Endothelial cell of umbilical vein (primary cell): ENCODE measurements around the gene GRID2. TPM values are rescaled to one million over a fixed set of nuclear protein-coding genes. Genes with fewer than 3 reads are reported as not detected.

Source experiments
- BruUV-seq: library from RNA; stranded (reverse); fragments of 400-500 nt; replicated peaks from 2 replicates; lab custom pipeline; 2021; lab: Mats Ljungman, UMichigan
- CTCF ChIA-PET: fragments of 300-600, 350-600 bp; sonication (Branson Sonifier 250); formaldehyde crosslinking; loops from one replicate; lab custom pipeline; 2021; ENCODE audit warnings: antibody characterized with exemption, inconsistent platforms; lab: Charles Lee
- POLR2A ChIA-PET: fragments of 300-600, 350-600 bp; sonication (Branson Sonifier 250); formaldehyde crosslinking; loops from one replicate; lab custom pipeline; 2021; ENCODE audit warnings: antibody characterized with exemption, inconsistent platforms; lab: Charles Lee
- DNase-seq: peaks from one replicate; pipeline ENCODE4 v3.0.0-alpha.2; 2011; ENCODE audit warnings: low read depth, low spot score
- FAIRE-seq: peaks from 2 replicates; lab custom pipeline; 2011; peaks lifted over from hg19 to GRCh38; lab: Jason Lieb, UNC
- H2AFZ ChIP-seq: 2 replicates; pipeline ENCODE4 v1.6.0; 2012; ENCODE audit warnings: low read depth, low read length, control low read depth, inconsistent platforms
- H3K27ac ChIP-seq: 2 replicates; pipeline ENCODE4 v1.5.1; 2011; ENCODE audit warnings: low read depth, mild to moderate bottlenecking, control low read depth, low read length, moderate library complexity; ENCODE audit not compliant: insufficient read depth
- H3K27me3 ChIP-seq, 2 experiments: 2 replicates each; pipeline versions ENCODE4 v1.6.0 to v1.6.1; 2011; ENCODE audit warnings: low read length in 2 of 2, mixed read lengths in 1 of 2; ENCODE audit not compliant: control insufficient read depth in 2 of 2, insufficient read depth in 2 of 2
- H3K36me3 ChIP-seq, 2 experiments: 2 replicates in 1 of 2; 3 replicates in 1 of 2; pipeline ENCODE4 v1.5.1; 2011; ENCODE audit warnings: low read length in 2 of 2, mild to moderate bottlenecking in 1 of 2, moderate library complexity in 1 of 2; ENCODE audit not compliant: control insufficient read depth in 2 of 2, insufficient read depth in 2 of 2; ENCODE audit errors: extremely low read depth in 1 of 2
- H3K4me1 ChIP-seq: 3 replicates; pipeline ENCODE4 v1.5.1; 2011; ENCODE audit warnings: mild to moderate bottlenecking, low read length; ENCODE audit not compliant: control insufficient read depth, insufficient read depth; ENCODE audit errors: extremely low read depth
- H3K4me2 ChIP-seq: 2 replicates; pipeline ENCODE4 v1.6.1; 2011; ENCODE audit warnings: low read length, control low read depth, mixed read lengths; ENCODE audit not compliant: insufficient read depth
- H3K4me3 ChIP-seq, 3 experiments: fragments of 200-600 bp in 1 of 3; sonication (generic), shearing (Covaris generic) in 1 of 3; replicated peaks in 1 of 3; 2 replicates each; pipeline ENCODE4 v1.5.1; 2011 to 2016; ENCODE audit warnings: control low read depth in 3 of 3, low read length in 3 of 3, mild to moderate bottlenecking in 2 of 3, inconsistent platforms in 1 of 3, low read depth in 1 of 3, moderate library complexity in 1 of 3; ENCODE audit not compliant: insufficient read depth in 1 of 3
- H3K79me2 ChIP-seq: 2 replicates; pipeline ENCODE4 v1.6.0; 2012; ENCODE audit warnings: low read length, inconsistent platforms; ENCODE audit not compliant: control insufficient read depth, insufficient read depth
- H3K9ac ChIP-seq: replicated peaks from 2 replicates; pipeline ENCODE3; 2011; ENCODE audit warnings: low read length, control low read depth; ENCODE audit not compliant: insufficient read depth; ENCODE audit errors: extremely low read depth
- H3K9me1 ChIP-seq: replicated peaks from 3 replicates; pipeline ENCODE4 v1.6.0; 2011; ENCODE audit warnings: mild to moderate bottlenecking, low read length; ENCODE audit not compliant: control insufficient read depth, insufficient read depth; ENCODE audit errors: extremely low read depth
- H3K9me3 ChIP-seq: replicated peaks from 2 replicates; pipeline ENCODE4 v1.5.1; 2012; ENCODE audit warnings: low read length, inconsistent platforms; ENCODE audit not compliant: control insufficient read depth, insufficient read depth
- H4K20me1 ChIP-seq: replicated peaks from 2 replicates; pipeline ENCODE3; 2011; ENCODE audit warnings: mild to moderate bottlenecking, low read length; ENCODE audit not compliant: control insufficient read depth, insufficient read depth; ENCODE audit errors: extremely low read depth
- EZH2 ChIP-seq: IDR thresholded peaks from 2 replicates; pipeline ENCODE4 v1.6.1; 2012; ENCODE audit warnings: borderline replicate concordance, low read depth, mild to moderate bottlenecking, moderate library complexity, low read length, inconsistent platforms; ENCODE audit not compliant: severe bottlenecking
- FOS ChIP-seq: IDR thresholded peaks from 2 replicates; pipeline ENCODE4 v1.6.1; 2011; ENCODE audit warnings: mild to moderate bottlenecking, low read length, moderate library complexity, borderline replicate concordance; ENCODE audit not compliant: insufficient read depth
- GATA2 ChIP-seq: IDR thresholded peaks from 2 replicates; pipeline ENCODE4 v1.7.0; 2011; ENCODE audit warnings: low read depth, mild to moderate bottlenecking, moderate library complexity, mixed read lengths, low read length; ENCODE audit not compliant: insufficient read length, insufficient read depth
- JUN ChIP-seq: IDR thresholded peaks from 2 replicates; pipeline ENCODE4 v1.6.1; 2011; ENCODE audit warnings: borderline replicate concordance, low read depth; ENCODE audit not compliant: insufficient read length, insufficient read depth
- MYC ChIP-seq: IDR thresholded peaks from one replicate; pipeline ENCODE4 v1.6.1; 2011; ENCODE audit warnings: mild to moderate bottlenecking, low read depth, low read length
- POLR2A ChIP-seq: IDR thresholded peaks from 2 replicates; pipeline ENCODE4 v1.6.1; 2012; ENCODE audit warnings: low read depth, mild to moderate bottlenecking, control low read depth, low read length
- POLR2AphosphoS5 ChIP-seq: IDR thresholded peaks from 2 replicates; pipeline ENCODE4 v1.6.1; 2012; ENCODE audit warnings: low read depth, mild to moderate bottlenecking, control low read depth, low read length, moderate library complexity; ENCODE audit not compliant: insufficient read depth
- dilution Hi-C: fragments of 300-500 bp; cut with MboI; formaldehyde crosslinking; loops from one replicate; pipeline ENCODE4 v1.15.0; 2019; ENCODE audit warnings: low sequenced_read_pairs; ENCODE audit not compliant: extremely low pct_ligation_motif_present
- intact Hi-C: fragments of 100-400 bp; cut with micrococcal nuclease; formaldehyde crosslinking; loops from one replicate; pipeline ENCODE4 v1.10.0; 2022
- polyA plus RNA-seq, 4 experiments: library from polyadenylated mRNA; depleted of rRNA in 3 of 4; stranded (reverse) in 3 of 4; unstranded in 1 of 4; fragments of >200 nt; gene quantifications; 2 replicates each; pipeline versions ENCODE4 v1.2.1 to v1.2.3, GENCODE V29; 2011 to 2012; ENCODE audit warnings: missing spikeins in 1 of 4
- total RNA-seq: library from RNA; stranded (reverse); gene quantifications from 2 replicates; pipeline ENCODE4 v1.2.3, GENCODE V29; 2021
- TF ChIP-seq, protein P1 (sequence below), 2 donors: IDR thresholded peaks; 1 replicate in 1 of 2; 2 replicates in 1 of 2; pipeline ENCODE4 v1.5.1; 2011; ENCODE audit warnings: low read length in 2 of 2, mild to moderate bottlenecking in 2 of 2, moderate library complexity in 2 of 2, control low read depth in 1 of 2, inconsistent platforms in 1 of 2, low read depth in 1 of 2; ENCODE audit not compliant: insufficient read depth in 1 of 2; ENCODE audit errors: extremely low read depth in 1 of 2
- TF ChIP-seq, protein P2 (sequence below): IDR thresholded peaks from 2 replicates; pipeline ENCODE4 v1.6.1; 2011; ENCODE audit not compliant: insufficient read depth, insufficient read length

Gene GRID2
- total and polyA plus RNA-seq, 2 donors (not counting 3 experiments of a cell fraction or from before 2014, with no cell fraction given) = not detected

DNA sequence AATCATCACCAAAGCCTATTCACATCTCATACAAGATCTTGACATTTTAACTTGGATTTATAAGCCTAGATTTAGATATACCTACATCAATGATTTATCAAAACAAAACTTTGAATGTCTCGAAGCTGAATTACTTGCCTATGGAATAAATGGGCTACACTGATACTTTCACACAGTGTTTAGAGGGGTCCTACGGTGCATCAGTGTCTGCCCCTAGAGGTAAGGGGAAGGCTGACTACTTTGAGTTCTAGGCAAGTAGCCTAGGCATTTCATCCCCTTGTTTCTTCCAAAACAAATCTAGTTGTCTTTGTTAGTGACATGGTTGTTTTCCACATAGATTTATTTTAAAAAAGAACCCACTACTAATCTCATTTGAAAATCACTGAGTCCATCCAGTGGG lies 1366.7 kb downstream of the GRID2 start:
- no TSS peak for BruUV-seq
- Histone ChIP-seq H3K27ac (no peak overlapping the region), H3K79me2 (no peaks in the 10 kb centered on the region), H3K4me1 (no peaks in the 10 kb centered on the region), H3K36me3 (no peaks in the 10 kb centered on the region), H2AFZ (no peak overlapping the region), H3K9me3 (no peaks in the 10 kb centered on the region), H3K4me3 (no peak overlapping the region), H3K9me1 (no peaks in the 10 kb centered on the region), H4K20me1 (no peaks in the 10 kb centered on the region), H3K4me2 (no peak overlapping the region), H3K27me3 (no peaks in the 10 kb centered on the region), H3K9ac (no peak overlapping the region)
- intact Hi-C loops (no loop called here), dilution Hi-C loops (no loop called here)
- no peak for DNase-seq
- ChIA-PET POLR2A (no interaction called here), CTCF (no interaction called here)
- no peak for FAIRE-seq
- TF ChIP-seq POLR2A = no peak
- no peak for TF ChIP-seq POLR2AphosphoS5
- TF ChIP-seq, protein P1, sequence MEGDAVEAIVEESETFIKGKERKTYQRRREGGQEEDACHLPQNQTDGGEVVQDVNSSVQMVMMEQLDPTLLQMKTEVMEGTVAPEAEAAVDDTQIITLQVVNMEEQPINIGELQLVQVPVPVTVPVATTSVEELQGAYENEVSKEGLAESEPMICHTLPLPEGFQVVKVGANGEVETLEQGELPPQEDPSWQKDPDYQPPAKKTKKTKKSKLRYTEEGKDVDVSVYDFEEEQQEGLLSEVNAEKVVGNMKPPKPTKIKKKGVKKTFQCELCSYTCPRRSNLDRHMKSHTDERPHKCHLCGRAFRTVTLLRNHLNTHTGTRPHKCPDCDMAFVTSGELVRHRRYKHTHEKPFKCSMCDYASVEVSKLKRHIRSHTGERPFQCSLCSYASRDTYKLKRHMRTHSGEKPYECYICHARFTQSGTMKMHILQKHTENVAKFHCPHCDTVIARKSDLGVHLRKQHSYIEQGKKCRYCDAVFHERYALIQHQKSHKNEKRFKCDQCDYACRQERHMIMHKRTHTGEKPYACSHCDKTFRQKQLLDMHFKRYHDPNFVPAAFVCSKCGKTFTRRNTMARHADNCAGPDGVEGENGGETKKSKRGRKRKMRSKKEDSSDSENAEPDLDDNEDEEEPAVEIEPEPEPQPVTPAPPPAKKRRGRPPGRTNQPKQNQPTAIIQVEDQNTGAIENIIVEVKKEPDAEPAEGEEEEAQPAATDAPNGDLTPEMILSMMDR (IDR thresholded peaks at IDR 0.05; ENCODE audit: extremely low read depth in 1 of 2, insufficient read depth in 1 of 2, low read depth in 1 of 2, low read length in 2 of 2) = no peak
- TF ChIP-seq, protein P2, sequence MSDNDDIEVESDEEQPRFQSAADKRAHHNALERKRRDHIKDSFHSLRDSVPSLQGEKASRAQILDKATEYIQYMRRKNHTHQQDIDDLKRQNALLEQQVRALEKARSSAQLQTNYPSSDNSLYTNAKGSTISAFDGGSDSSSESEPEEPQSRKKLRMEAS = no peak
- TF ChIP-seq EZH2 = no peak
- TF ChIP-seq MYC = no peak
- TF ChIP-seq FOS = no peak
- TF ChIP-seq JUN = no peak
- TF ChIP-seq GATA2 = no peak
